ENCODE data around the gene SLC25A23. TPM values are rescaled to one million over a fixed set of nuclear protein-coding genes. Genes with fewer than 3 reads are reported as not detected.
A peak's percentile ranks its signal among the peaks of the same experiment; 100 is the strongest.

The SLC25A23 gene
- total and polyA plus RNA-seq, 9 of the 15 experiments (the other 6 are each of a cell fraction or from before 2014, with no cell fraction given): 6.1 to 72.0 (median 26.6) TPM

GRCh38 chr19:6470173-6470572 is 10.6 kb upstream of the SLC25A23 start:
- ChIA-PET POLR2A (interaction anchor here (0.5 to 1.0 kb wide), 3 partner anchors 11 to 1649 kb away, joined by 3 to 6 read pairs (median 4); no protein-coding TSS in a partner anchor), CTCF (ENCODE audit: low intra/inter-chr PET ratio) (no interaction called here)
- TF ChIP-seq, protein P1, sequence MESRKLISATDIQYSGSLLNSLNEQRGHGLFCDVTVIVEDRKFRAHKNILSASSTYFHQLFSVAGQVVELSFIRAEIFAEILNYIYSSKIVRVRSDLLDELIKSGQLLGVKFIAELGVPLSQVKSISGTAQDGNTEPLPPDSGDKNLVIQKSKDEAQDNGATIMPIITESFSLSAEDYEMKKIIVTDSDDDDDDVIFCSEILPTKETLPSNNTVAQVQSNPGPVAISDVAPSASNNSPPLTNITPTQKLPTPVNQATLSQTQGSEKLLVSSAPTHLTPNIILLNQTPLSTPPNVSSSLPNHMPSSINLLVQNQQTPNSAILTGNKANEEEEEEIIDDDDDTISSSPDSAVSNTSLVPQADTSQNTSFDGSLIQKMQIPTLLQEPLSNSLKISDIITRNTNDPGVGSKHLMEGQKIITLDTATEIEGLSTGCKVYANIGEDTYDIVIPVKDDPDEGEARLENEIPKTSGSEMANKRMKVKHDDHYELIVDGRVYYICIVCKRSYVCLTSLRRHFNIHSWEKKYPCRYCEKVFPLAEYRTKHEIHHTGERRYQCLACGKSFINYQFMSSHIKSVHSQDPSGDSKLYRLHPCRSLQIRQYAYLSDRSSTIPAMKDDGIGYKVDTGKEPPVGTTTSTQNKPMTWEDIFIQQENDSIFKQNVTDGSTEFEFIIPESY (CRISPR knock-in tag; IDR thresholded peaks at IDR 0.05): 0 out of 2 replicates have a peak, but pooled peaks have one; percentile 31
- TF ChIP-seq KDM1A (IDR thresholded peaks at IDR 0.05): no peak
- no peaks in the 10 kb centered on the region for H3K79me2 ChIP-seq (ENCODE audit: control insufficient read depth, insufficient read depth, low read length)
- H4K20me1 ChIP-seq (replicated peaks; ENCODE audit: control insufficient read depth, insufficient read depth, low read length): no peaks in the 10 kb centered on the region
- H3K36me3 ChIP-seq (ENCODE audit: control insufficient read depth, insufficient read depth, low read length): no peaks in the 10 kb centered on the region
- H2AFZ ChIP-seq (ENCODE audit: low read depth, low read length): no peak overlapping the region
- H3K4me1 ChIP-seq (replicated peaks in 1 of 2; ENCODE audit: control insufficient read depth in 2 of 2, insufficient read depth in 2 of 2, low read length in 2 of 2): peaks cover 0 to 19% of the 10 kb centered on the region in 2 experiments; a peak in 3 of 5 replicates
- DNase-seq (ENCODE audit: extremely low read depth in 1 of 4, low spot score in 3 of 4) (peak in 2 of 4 experiments; percentile 20 to 28), FAIRE-seq (no peak), ATAC-seq (no peak; the same call in 2 of the 3 replicates)
- BruUV-seq (replicated peaks): no TSS peak
- no peaks in the 10 kb centered on the region for H3K9me1 ChIP-seq (ENCODE audit: control insufficient read depth, insufficient read depth, low read length)
- in situ Hi-C loops (cut with MboI) (no loop called here), intact Hi-C loops (cut with micrococcal nuclease) (no loop called here)
- no peak overlapping the region for H3K4me2 ChIP-seq (ENCODE audit: insufficient read depth, low read length)
- 23% methylated on average over 8 of the region's 8 CpGs for WGBS (ENCODE audit: insufficient coverage, low coverage, missing lambda C conversion rate)
- no peak overlapping the region for H3K9ac ChIP-seq (ENCODE audit: insufficient read depth in 1 of 2, low read depth in 2 of 2, low read length in 2 of 2)
- no peak overlapping the region for H3K4me3 ChIP-seq
- H3K27ac ChIP-seq (ENCODE audit: extremely low read depth, low read depth, low read length): no peak overlapping the region
- peaks cover 8 to 17% of the 10 kb centered on the region in 2 experiments; a peak in 4 of 5 replicates for H3K27me3 ChIP-seq (ENCODE audit: control insufficient read depth in 2 of 2, insufficient read depth in 2 of 2, low read length in 2 of 2)
- H3K9me3 ChIP-seq (replicated peaks; ENCODE audit: control insufficient read depth, insufficient read depth, low read depth, low read length): no peaks in the 10 kb centered on the region

DNA sequence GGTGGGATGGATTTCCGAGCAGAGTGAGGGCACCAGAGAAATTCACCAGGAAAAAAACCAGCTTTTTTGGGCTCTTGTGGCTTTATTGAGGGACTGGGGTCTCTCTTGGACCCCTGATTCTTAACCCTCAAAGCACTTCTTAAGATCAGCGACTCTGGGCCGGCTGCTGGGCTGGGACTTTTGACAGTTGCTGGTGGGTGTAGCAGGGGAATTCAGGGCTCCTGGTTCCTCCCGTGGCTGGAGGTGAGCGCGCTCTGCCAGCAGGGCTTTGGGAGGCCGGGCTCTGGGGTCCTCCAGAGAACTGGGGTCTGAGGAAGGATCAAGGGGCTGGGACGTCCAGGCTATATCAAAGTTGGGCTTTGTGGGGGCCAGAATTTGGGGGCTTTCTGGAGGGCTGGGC is 7.8 kb upstream of the SLC25A23 start:
- H3K9ac ChIP-seq (ENCODE audit: insufficient read depth in 1 of 2, low read depth in 2 of 2, low read length in 2 of 2): no peak overlapping the region
- no peak overlapping the region for H2AFZ ChIP-seq (ENCODE audit: low read depth, low read length)
- H3K9me3 ChIP-seq (replicated peaks; ENCODE audit: control insufficient read depth, insufficient read depth, low read depth, low read length): no peaks in the 10 kb centered on the region
- H3K27me3 ChIP-seq (ENCODE audit: control insufficient read depth in 2 of 2, insufficient read depth in 2 of 2, low read length in 2 of 2): peaks cover 8 to 21% of the 10 kb centered on the region in 2 experiments
- no peaks in the 10 kb centered on the region for H3K36me3 ChIP-seq (ENCODE audit: control insufficient read depth, insufficient read depth, low read length)
- H3K4me2 ChIP-seq (ENCODE audit: insufficient read depth, low read length): no peak overlapping the region
- in situ Hi-C loops (cut with MboI) (no loop called here), intact Hi-C loops (cut with micrococcal nuclease) (no loop called here)
- peaks cover under 1 to 28% of the 10 kb centered on the region in 2 experiments; a peak in 3 of 5 replicates for H3K4me1 ChIP-seq (replicated peaks in 1 of 2; ENCODE audit: control insufficient read depth in 2 of 2, insufficient read depth in 2 of 2, low read length in 2 of 2)
- H3K9me1 ChIP-seq (ENCODE audit: control insufficient read depth, insufficient read depth, low read length): no peaks in the 10 kb centered on the region
- H3K79me2 ChIP-seq (ENCODE audit: control insufficient read depth, insufficient read depth, low read length): no peaks in the 10 kb centered on the region
- POLR2A ChIA-PET: interaction anchor here (0.9 kb wide), 2 partner anchors 9 to 31 kb away, joined by 3 to 4 read pairs; no protein-coding TSS in a partner anchor
- FAIRE-seq (no peak), ATAC-seq (no peak), DNase-seq (ENCODE audit: extremely low read depth in 1 of 4, low spot score in 3 of 4) (peak in 1 of 4 experiments; percentile 4)
- WGBS (ENCODE audit: insufficient coverage, low coverage, missing lambda C conversion rate): 19% methylated on average over 8 of the region's 8 CpGs
- no peak overlapping the region for H3K4me3 ChIP-seq
- CTCF ChIA-PET (ENCODE audit: low intra/inter-chr PET ratio): interaction anchor here (0.7 kb wide), 1 partner anchor 249 kb away, joined by 3 read pairs; no protein-coding TSS in a partner anchor
- H3K27ac ChIP-seq (ENCODE audit: extremely low read depth, low read depth, low read length): no peak overlapping the region
- H4K20me1 ChIP-seq (replicated peaks; ENCODE audit: control insufficient read depth, insufficient read depth, low read length): no peaks in the 10 kb centered on the region
- no TSS peak for BruUV-seq (replicated peaks)
- TF ChIP-seq POLR3A (IDR thresholded peaks at IDR 0.05; ENCODE audit: borderline replicate concordance, extremely low read depth, insufficient read depth, insufficient read length) (no peak), ZNF717 (CRISPR knock-in tag; IDR thresholded peaks at IDR 0.05) (no peak), TEAD1 (CRISPR knock-in tag; IDR thresholded peaks at IDR 0.05) (no peak), POLR2G (IDR thresholded peaks at IDR 0.05; ENCODE audit: low read depth, low read length) (no peak)
- TF ChIP-seq, protein P2, sequence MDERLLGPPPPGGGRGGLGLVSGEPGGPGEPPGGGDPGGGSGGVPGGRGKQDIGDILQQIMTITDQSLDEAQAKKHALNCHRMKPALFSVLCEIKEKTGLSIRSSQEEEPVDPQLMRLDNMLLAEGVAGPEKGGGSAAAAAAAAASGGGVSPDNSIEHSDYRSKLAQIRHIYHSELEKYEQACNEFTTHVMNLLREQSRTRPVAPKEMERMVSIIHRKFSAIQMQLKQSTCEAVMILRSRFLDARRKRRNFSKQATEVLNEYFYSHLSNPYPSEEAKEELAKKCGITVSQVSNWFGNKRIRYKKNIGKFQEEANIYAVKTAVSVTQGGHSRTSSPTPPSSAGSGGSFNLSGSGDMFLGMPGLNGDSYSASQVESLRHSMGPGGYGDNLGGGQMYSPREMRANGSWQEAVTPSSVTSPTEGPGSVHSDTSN (CRISPR knock-in tag; IDR thresholded peaks at IDR 0.05; ENCODE audit: low read depth): no peak
- TF ChIP-seq, protein P2 (tag; conservative IDR thresholded peaks at IDR 0.05; ENCODE audit: low read depth): no peak

Measured in K562 (cell line).